Measurements from ENCODE around the gene TMED7.

DNA sequence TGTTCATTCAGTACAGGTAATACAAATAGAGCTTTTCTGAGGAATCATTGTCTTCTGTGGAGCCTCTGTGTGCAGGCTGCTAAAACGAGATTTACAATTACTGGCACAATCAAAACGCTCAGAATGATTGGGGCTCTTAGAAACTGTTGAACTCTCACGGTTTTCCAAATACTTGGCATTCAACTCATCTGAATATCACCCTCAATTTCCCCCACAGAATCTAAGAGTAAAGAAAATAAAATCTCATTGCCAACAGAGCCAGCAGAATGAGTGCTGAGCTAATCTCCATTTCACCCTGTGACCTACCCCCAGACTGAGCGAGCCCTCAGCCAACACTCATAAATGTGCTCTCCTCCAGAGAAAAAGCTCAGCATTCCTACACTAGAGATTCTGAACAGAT is 35.3 kb upstream of the TMED7 start:
- no peak for TF ChIP-seq POLR2A (IDR thresholded peaks at IDR 0.05)
- TF ChIP-seq, protein P1, sequence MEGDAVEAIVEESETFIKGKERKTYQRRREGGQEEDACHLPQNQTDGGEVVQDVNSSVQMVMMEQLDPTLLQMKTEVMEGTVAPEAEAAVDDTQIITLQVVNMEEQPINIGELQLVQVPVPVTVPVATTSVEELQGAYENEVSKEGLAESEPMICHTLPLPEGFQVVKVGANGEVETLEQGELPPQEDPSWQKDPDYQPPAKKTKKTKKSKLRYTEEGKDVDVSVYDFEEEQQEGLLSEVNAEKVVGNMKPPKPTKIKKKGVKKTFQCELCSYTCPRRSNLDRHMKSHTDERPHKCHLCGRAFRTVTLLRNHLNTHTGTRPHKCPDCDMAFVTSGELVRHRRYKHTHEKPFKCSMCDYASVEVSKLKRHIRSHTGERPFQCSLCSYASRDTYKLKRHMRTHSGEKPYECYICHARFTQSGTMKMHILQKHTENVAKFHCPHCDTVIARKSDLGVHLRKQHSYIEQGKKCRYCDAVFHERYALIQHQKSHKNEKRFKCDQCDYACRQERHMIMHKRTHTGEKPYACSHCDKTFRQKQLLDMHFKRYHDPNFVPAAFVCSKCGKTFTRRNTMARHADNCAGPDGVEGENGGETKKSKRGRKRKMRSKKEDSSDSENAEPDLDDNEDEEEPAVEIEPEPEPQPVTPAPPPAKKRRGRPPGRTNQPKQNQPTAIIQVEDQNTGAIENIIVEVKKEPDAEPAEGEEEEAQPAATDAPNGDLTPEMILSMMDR (IDR thresholded peaks at IDR 0.05), result no peak
